Inflammatory macrophage treated with lipopolysaccharide for 1 hour (primary cell): ENCODE data around the gene YEATS4.
A peak's percentile ranks its signal among the peaks of the same experiment; 100 is the strongest.

ENCODE experiments used
- DNase-seq, 2 donors: peaks; one replicate each; pipeline ENCODE4 v3.0.0-alpha.2; 2020 to 2022

YEATS4 gene

DNA sequence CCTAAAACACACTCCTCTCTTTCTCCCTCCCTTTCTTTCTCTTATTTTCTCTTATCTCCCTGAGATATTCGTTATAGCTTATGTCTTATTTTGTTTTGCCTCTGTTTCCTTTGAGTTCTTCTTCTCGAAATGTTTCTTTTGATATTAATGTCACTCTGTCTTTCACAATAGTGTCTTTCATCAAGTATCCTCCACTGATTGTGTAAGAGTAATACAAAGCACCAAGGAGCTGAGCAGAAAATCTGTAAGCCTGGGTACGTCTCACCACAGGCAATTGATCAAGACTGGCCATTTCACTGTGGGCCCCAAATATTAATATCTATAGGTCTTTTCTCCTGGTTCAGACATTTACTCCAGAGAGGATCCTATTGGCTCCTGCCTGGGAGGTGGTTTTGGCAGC, 16.2 kb upstream of the YEATS4 start:
- peak; percentile 67 to 70 for DNase-seq

DNA sequence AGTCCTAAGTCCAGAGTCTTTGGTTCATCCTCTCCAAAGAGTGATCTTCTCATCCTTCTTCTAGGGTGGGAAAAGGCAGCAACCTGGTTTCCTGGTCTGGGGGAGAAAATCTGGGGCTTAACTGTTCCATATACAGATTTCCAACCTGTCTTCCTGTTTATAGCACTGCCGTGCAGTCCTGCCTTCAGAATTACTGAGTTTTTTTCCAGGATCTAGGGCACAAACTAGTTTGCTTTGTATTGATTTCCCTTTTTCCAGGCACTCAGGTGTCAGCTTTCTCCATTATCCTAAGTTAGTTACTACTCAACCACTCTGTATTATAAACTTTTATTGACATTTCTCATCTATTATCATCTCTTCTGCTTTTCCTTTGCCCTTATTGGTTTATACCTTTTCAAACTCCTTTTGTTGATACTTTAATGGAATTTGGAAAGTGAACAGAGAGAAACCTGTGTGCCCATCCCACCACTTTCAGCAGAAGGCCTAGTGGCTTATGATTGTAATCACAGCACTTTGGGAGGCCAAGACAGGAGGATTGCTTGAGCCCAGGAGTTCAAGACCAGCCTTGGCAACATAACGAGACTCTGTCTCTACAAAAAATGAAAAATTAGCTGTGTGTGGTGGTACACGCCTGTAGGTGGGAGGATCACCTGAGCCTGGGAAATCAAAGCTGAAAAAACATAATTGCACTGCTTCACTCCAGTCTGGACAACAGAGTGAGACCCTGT, 15.5 kb upstream of the YEATS4 start:
- DNase-seq = no peak

DNA sequence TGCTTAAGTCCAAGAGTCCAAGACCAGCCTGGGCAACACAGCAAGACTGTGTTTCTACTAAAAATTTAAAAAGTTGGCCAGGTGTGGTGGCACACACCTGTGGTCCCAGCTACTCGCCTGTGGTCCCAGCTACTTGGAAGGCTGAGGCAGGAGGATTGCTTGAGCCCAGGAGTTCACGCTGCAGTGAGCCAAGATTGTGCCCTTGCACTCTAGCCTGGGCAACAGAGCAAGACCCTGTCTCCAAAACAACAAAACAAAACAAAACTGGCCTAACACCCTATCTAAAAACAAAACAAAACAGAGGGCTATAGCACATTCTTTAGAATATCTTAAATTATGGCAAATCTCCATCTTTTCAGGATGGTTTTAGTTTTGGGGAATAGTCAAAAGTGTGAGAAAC, 14.5 kb upstream of the YEATS4 start:
- DNase-seq = no peak

DNA sequence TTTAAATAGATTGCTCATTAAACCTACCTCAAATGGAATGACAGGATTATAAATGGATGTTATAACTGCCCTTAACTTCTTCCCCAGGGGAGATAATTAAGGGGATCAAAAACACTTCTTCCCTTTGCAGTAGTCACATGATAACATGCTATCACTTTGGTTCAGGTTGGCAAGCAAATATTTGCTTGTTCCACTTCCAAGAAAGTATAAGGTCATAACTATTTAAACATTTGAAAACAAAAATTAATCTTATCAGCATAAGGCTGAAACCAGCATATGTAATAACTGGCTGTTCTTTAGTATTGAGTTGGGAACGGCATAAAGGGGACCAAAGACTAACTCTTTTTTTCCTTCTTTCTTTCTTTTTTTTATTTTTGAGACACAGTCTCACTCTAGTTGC, 13.8 kb upstream of the YEATS4 start:
- DNase-seq = no peak

GRCh38 chr12:69348162-69348938, 11.2 kb upstream of the YEATS4 start, which contains the start of gene LYZ:
Gene LYZ, plus strand, starts transcription at chr12:69348381. Its CDS starts 28 bp downstream, at chr12:69348409.
- peak; percentile 84 to 92 for DNase-seq

DNA sequence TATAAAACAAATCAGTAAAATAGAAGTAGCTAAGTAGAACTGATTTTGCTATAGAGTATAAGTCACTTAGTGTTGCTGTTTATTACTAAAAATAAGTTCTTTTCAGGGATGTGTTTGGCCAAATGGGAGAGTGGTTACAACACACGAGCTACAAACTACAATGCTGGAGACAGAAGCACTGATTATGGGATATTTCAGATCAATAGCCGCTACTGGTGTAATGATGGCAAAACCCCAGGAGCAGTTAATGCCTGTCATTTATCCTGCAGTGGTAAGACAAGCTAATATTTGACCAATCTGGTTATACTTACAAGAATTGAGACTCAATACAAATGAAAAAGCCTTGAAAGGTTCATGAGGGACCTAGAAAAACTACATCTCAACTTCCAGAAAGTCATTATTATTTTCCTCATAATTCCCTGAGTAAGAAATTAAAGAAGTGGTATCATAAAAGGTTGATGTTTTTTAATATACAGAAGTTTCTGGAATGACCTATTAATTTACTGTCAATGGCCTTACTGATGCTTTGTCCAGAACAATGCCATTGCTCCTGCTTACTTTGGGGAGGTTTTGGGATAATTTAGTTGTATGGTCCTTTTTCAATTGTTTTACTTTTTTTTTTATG, 9.4 kb upstream of the YEATS4 start:
- DNase-seq = no peak

- DNase-seq = no peak
These were observed 8.8 kb upstream of the YEATS4 start for GRCh38 chr12:69350777-69351176.

DNA sequence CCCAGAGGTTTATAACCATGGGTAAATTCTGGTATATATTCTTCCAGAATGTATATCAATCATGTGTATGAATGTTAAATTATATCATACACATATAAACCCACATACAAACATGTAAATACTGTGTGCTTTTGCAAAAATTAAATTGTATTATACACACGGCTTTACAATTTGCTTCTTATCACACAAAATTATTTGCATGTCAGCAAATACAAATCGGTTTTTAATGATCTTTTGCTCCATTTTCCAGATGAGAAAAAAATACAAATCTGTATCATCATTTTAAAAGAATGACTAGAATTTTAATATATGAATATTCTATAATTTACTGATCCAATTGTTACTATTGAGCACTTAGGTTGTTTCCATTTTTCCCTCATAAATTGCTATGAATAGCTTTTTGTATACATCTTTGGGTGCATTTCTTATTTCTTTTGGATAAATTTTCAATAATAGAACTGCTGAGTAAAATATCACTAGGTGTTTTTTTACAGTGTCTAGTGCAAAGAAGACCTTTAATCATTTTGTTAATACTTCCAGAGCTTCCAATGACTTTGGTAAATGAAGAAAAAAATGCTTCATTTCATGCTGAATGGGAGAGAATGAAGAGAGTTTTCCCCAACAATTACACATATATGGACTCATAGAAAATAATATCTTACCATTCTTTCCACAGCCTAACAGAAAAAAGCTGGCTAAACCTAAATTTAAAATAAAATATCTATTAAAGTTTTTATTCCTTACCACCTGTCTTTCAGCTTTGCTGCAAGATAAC, 7.9 kb upstream of the YEATS4 start:
- no peak for DNase-seq

- DNase-seq = no peak
These were observed 6.6 kb upstream of the YEATS4 start for GRCh38 chr12:69352904-69353303.

DNA sequence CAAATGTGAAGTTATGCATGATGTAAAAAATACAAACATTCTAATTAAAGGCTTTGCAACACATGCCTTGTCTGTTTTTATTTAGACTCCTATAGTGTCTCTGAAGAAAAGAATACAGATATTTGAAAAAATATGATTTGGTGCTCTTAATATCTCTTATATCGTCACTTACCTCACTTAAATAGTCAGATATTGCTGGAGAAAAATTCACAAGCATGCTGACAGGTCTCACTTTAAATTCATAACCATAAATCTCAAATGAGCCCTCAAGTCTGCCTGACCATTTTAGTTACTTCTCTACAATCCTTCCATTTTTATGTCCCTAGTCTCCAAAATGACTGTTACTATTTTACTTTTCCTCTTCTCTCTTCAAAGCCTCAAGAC, 5.4 kb upstream of the YEATS4 start:
- DNase-seq = no peak

DNA sequence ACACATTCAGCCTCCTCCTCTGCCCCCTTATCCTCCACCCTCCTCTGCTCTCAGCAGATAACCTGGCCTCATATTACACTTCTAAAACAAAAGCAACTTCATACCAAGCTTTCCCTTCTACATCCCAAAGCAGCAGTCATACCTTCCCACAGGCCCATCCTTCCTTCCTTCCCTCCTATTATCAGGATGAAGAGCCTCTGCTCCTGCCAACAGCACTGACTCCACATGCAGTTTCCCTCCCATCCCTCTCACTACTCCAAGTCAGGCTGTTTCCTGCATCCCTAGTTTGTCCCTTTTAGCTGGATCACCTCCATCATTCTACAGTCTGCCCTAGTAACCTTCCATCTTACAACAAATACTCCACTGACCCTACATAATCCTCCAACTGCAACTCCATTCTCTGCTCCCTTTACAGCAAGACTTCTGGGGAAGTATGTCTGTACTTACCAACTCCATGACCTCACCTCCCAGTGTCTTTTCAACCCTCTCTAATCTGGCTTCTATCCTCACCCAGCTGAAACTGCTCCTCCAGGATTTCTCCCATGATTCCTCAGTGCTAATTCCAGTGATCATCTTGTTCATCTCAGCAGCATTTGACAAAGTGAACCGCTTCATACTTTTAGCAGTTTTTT, 4.9 kb upstream of the YEATS4 start:
- DNase-seq = no peak

GRCh38 chr12:69355363-69356028, 4.0 kb upstream of the YEATS4 start:
- no peak for DNase-seq

GRCh38 chr12:69360348-69360672, 767 bp downstream of the YEATS4 start:
- no peak for DNase-seq

GRCh38 chr12:69366796-69367195, 7.3 kb downstream of the YEATS4 start:
- no peak for DNase-seq

- no peak for DNase-seq
These were observed 8.6 kb downstream of the YEATS4 start for GRCh38 chr12:69368171-69368570.

DNA sequence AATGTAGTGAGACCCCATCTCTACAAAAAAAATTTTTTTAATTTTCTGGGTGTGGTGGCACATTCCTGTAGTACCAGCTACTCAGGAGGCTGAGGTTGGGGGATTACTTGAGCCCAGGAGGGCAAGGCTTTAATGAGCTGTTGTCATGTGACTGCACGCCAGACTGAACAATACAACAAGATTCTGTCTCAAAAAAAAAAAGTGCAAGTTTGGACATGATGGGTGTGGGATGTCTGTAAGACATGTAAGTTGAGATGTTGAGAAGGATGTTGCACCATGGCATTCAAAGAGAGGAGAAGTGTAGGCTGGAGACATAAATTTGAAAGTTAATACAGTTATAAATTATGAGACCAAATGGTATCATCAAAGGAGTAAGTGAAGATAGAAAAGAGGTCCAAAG, 23.5 kb downstream of the YEATS4 start:
- no peak for DNase-seq

DNA sequence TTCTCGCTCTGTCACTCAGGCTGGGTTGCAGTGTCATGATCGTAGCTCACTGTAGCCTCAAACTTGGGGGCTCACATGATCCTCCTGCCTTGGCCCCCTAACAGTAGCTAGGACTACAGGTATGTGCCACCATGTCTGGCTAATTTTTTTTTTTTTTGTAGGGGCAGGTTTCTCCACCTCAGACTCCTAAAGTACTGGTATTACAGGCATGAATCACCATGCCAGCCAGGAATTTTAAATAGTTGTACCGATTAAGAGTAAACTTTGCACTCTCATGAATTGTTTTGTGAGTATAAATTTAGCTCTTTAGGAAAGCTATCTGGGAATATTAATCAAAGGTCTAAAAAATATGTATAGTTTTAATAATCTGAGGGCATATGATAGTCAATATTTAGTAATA, 25.5 kb downstream of the YEATS4 start:
- DNase-seq = no peak

GRCh38 chr12:69386921-69387320, 27.4 kb downstream of the YEATS4 start:
- no peak for DNase-seq

DNA sequence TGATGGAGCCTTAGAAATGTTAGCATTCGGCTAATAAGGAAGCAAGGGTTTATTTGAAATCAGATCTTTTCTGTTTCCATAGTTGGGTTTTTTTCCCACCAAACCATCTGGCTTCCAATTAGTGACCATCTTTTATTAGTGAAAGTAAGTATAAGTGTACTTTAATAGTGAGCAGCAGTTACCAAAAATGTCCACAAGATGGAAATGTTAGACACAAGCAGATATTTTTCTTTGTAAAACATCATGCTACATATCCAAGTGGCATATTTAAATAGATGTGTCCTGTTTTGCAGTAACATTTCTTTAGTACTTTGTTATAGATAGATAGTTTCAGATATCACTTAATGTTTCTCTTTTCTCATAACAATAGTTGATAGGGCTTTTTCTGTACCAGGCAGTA, 28.8 kb downstream of the YEATS4 start:
- peak; percentile 8 to 22 for DNase-seq

DNA sequence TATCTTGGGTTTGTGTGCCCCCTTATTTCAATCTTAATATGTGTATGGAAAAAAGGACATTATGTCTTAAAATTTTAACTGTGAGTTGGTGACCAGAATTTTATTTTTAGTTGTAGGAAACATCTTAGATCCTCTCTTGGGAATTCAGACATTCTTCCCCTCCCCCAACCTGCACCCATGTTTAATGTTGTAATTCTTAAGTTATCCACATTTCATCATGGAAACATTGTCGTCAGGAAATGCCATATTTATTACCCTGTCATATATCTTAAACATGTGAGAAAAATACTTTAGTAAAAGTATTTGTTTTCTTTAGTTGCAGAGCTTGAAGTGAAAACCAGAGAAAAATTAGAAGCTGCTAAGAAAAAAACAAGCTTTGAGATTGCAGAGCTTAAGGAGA, 30.3 kb downstream of the YEATS4 start:
- no peak for DNase-seq

DNA sequence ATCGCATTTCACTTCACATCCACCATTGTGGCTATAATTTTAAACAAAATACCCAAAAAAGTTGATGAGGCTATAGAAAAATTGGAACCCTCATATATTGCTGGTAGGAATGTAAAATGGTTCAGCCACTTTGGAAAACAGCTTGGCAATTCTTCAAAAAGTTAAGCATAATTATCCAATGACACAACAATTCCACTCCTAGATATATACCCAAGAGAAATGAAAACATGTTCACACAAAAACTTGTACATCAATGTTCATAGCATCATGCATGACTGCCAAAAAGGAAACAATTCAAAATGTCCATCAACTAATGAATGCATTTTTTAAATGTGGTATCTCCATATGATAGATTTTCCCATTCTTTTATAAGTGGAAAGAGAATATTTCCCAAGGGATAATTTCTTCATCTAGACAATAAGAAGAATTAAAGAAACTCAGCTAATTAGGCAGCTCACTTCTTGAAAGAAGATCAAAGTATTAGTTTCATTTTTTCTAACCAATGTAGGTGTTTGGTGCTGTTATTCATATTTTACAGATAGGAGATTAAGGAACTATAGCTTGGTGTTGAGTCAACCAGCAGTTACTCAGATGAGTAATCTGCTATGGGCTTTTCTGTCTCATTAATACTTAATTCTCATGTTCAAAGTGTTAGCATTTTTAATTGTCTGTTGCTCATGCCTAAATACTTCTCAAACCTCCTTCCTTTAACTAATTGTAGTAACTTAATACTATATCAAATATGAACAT, 32.8 kb downstream of the YEATS4 start:
- DNase-seq = peak in 1 of 2 donors; percentile 39

GRCh38 chr12:69396041-69396440, 36.5 kb downstream of the YEATS4 start:
- DNase-seq = no peak
